GM18508 (cell line): Measurements from ENCODE around the gene FTCD.
"Not testable (repeated sequence)": the region's sequence is repeated elsewhere in the genome, so short reads cannot be mapped to it uniquely, and the experiment has no call there.

Experiments used
- ATAC-seq: cut with Tn5 transposase; IDR thresholded peaks from one replicate; pipeline ENCODE4 v1.9.1; 2021; ENCODE audit warnings: moderate number of reproducible peaks; ENCODE audit not compliant: insufficient read depth, unreplicated experiment

FTCD gene

GRCh38 chr21:46156378-46156645 is 933 bp upstream of the FTCD start:
- no peak for ATAC-seq

- ATAC-seq: no peak
Measured at GRCh38 chr21:46154955-46155513, 345 bp downstream of the FTCD start.

- no peak for ATAC-seq
Measured at GRCh38 chr21:46154155-46154954, 1.0 kb downstream of the FTCD start.

GRCh38 chr21:46153247-46154154 is 1.9 kb downstream of the FTCD start:
- no peak for ATAC-seq

GRCh38 chr21:46152927-46153246 is 2.5 kb downstream of the FTCD start:
- no peak for ATAC-seq

DNA sequence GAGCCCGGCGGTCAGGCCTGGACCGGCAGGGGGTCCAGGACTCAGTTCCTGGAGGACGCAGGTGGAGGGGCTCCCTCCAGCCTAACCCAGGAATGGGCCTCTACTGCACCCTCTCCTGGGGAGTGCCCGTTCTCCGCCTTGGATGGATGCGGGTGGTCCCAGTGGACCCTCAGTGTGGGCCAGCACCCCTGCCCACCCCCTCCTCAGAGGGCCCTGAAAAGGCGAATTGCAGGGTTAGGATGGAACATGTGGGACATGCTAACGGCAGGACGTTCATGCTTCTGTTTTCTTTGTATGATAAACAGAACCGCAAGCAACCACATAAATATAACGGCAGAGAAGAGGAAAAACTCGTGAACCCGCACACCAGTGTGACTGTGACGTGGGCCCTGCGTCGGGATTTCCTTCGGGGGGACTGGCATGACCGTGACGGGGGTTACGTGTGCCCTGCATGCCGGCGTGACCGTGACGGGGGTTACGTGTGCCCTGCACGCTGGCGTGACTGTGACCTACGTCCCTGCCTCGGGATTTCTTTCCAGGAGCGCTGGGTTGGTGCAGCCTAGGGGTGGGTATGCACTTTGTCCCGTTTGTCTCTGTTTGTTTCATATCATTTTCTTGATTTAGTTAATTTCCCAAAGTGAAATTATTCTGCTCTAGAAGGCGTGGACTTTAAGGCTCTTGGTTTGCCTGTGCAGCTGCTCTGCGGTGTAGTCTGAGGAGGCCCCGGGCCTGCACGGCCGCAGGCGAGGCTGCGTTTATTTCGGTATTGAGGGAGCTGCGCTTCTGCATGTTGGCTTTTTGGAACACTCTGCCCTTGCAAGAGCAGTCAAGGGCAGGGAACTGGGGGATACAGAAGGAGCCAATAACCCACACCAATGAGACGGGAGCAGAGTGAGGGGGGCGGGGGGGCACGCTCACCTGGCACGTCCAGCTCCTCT is 3.1 kb downstream of the FTCD start:
- no peak for ATAC-seq

- no peak for ATAC-seq
Measured at GRCh38 chr21:46151261-46151988, 4.0 kb downstream of the FTCD start.

DNA sequence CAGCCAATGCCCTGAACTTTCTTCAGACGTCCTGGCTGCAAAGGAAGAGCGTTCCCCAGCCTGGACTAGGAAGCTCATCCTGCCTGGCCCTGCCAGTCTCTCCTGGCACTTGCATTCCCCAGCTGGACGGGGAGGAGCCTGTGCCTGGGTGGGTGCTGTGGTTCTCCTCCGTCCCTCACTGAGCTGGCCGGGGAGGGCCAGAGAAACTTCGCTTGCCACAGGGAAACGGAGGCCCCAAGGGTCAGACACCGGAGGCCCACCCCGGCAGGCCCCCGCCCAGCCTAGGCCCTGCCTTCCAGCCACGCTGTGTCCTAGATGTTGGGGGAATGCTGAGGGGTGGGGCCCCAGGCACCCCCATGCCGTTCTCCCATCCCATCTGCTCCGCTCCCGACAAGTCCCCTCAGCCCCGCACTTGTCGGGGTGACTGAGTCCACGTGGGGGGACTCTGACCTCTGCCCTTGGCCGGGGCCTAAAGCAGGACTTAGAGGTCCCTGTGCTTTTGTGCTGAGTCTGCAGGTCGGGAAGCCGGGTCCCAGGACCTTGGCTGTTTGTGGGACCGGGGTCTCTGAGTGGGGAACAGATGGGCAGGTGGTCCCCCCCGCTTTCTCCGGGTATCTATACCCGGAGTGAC is 4.8 kb downstream of the FTCD start:
- ATAC-seq: no peak

GRCh38 chr21:46150073-46150472 is 5.3 kb downstream of the FTCD start:
- no peak for ATAC-seq

GRCh38 chr21:46149205-46149901 is 6.0 kb downstream of the FTCD start:
- ATAC-seq: no peak

- ATAC-seq: no peak
Measured at GRCh38 chr21:46148106-46148505, 7.3 kb downstream of the FTCD start.

- ATAC-seq: not testable (repeated sequence)
Measured at GRCh38 chr21:46147429-46147828, 8.0 kb downstream of the FTCD start.

GRCh38 chr21:46146856-46147255 is 8.5 kb downstream of the FTCD start:
- ATAC-seq: no peak

DNA sequence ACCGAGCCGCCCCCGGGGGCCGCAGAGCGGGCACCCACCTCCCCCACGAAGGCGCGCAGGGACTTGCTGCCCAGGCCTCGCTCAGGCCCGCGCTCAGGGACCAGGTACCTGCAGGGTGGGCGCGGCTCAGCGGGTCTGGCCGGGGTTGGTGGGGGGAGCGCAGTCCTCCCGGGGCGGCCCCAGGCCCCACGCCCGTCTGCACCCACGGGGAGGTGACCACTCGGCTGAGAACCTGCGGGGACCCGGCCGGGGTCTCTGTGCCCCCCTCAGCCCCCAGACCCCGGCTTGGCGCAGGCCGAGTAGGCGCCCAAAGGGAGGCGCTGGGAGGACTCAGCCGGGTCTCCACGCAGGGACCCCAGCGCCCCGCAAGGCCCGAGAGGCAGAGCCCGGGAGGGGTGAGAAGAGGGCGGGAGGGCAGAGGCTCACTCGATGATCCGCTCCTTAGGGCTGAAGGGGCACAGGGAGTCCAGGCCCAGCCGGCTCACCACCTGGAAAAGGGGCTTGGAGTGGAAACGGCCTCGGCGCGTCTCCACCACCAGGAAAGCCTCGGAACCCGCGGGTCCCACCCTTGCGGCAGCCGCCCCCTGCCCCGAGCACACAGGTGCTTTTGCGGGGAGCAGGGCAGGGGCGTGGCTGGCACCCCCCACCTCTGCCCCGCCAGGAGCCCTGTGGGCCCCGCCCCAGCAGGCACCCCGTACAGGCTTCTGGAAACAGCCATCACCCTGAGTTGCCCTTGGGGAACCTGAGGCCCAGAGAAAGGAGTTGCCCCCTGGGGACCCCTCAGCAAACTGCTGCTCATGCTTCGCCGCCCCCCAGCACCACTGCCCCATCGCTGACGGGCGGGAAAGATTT is 9.3 kb downstream of the FTCD start:
- ATAC-seq: no peak

GRCh38 chr21:46145159-46145839 is 10.1 kb downstream of the FTCD start:
- ATAC-seq: no peak

- ATAC-seq: no peak
Measured at GRCh38 chr21:46144464-46145070, 10.8 kb downstream of the FTCD start.
